GM18526 (cell line): ENCODE data around the gene AMOTL2.

Experiments
- POLR2A ChIP-seq: IDR thresholded peaks from 3 replicates; pipeline ENCODE4 v1.6.1; 2011; ENCODE audit not compliant: insufficient read length; ENCODE audit errors: extremely low read depth

The AMOTL2 gene

DNA sequence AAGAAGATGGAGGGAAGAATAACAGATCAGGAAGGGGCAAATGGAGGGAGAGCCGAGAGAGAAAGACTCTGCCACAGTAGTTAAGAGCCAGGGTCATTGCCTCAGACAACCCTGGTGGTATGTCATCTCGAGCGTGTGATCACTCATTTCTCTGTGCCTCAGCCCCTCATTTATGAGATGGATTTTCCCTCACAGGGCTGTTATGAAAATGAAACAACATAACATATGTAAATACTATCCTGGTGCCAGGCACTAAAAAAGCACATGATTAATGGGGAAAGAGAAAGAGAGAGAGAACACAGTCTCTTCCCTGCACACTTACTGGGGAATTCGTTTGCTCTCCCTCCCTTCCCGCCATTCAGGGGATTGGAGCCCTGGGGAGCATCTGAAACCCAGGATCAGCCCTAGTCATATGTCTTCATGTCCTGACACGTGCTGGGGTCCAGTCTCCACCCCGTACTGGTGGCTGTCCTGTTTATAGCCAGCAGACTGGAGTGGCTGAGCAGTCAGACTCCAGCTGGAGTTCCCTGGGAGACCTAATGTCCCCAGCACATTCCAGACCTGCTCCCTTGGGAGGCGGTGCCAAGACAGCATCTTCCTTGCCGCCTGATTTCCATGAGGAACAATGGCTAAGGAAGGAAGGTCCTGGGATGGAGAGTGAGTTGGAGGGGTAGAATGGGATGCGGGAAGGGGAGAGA is 14.7 kb upstream of the AMOTL2 start:
- no peak for TF ChIP-seq POLR2A

DNA sequence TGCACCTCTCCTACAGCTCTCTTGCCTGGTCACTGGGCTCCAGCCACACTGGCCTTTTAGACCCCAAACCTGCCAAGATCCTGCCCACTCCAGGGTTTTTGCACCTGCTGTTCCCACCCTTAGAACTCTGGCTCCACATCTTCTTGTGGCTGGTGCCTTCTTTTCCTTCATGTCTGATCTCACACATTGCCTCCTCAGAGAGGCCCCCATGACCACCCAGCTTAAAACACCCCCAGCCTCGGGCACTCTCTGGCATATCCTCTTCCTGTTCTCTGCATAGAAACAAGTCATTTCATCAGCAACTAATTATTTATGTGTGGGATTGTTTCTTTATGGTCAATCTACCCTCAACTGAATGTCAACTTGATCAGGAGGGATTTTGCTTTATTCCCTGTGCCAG is 14.0 kb upstream of the AMOTL2 start:
- no peak for TF ChIP-seq POLR2A

DNA sequence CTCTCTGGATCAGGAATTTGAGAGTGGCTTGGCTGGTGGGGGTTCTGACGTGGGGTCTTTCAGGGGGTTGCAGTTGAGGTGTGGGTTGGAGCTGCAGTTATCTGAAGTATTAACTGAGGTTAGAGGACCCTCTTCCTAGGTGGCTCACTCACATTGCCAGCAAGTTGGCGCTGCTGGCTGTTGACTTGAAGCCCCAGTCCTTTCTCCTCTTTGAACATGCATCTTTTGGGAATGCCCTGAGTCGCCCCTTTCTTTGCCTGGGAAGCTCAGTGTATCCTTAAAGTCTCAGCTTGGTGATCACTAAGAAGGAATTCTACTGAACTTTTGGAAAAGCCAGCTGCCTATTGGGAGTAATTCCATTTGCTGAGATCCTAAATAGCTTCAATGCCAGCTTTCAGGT is 13.0 kb upstream of the AMOTL2 start:
- TF ChIP-seq POLR2A, result no peak

DNA sequence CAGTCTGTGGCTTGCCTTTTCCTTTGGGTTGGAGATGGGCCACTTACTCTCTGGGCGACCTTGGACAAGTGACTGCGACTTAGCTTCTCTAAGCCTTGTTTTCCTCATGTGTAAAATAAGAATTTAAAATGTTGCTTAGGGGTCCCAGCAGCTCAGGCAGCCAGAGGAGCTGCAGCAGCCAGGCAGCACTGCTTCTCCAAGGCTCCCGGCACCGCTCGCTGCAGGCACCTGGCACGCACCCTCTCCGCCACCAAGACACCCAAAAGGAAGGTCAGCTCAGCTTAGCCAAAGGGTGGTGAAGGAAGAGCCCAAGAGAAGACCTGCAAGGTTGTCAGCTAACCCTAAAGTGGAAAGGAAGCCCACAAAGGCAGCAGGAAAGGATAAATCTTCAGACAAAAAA is 10.7 kb upstream of the AMOTL2 start:
- no peak for TF ChIP-seq POLR2A

DNA sequence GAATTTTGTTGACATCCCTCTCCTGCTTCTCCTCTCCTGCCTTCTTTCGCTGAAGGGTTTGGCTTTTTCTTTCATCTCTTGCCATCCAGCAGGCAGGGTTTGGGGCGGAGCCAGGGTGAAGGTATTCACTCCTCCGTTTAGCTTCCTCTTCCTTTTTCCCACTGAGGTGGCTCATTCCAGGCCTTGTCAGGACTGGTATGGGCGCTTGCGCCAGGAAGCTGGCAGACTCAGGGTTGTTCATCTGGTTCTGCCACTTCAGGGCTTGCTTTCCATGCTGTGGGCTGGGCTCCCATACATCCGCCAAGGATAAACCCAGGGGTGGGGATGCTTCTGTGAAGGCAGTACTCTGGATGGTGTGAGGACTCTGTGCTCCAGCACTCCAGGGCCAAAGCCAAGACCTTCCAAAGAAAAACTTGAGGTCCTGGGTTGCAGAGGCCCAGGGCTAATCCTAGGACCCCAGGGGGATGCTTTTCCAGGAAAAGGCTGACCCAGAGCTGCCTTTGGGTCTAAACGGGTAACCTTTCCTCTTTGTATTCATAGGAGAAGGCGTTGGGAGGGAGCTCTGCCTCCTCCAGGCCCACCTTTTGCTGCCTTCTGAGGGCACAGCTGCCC is 7.7 kb upstream of the AMOTL2 start:
- TF ChIP-seq POLR2A, result no peak

DNA sequence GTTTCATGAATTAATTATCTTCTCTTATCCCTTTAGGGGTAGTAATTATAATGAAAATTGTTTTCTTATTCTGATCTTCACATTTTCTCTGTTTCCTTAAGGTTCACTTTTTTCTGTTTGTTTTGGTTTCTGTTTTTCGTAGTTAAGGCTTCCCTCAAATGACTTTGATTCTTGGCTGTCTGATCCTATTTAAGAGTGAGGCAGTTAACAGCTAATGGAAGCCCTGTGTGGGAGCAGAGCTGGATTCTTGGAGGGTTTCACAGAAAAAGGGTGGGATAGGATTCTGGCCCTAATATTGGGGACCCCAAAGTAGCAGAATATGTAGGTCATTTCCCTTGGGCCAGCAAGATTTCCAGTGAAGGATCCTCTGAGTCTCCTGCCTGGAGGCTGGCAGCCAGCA is 6.8 kb upstream of the AMOTL2 start:
- no peak for TF ChIP-seq POLR2A

DNA sequence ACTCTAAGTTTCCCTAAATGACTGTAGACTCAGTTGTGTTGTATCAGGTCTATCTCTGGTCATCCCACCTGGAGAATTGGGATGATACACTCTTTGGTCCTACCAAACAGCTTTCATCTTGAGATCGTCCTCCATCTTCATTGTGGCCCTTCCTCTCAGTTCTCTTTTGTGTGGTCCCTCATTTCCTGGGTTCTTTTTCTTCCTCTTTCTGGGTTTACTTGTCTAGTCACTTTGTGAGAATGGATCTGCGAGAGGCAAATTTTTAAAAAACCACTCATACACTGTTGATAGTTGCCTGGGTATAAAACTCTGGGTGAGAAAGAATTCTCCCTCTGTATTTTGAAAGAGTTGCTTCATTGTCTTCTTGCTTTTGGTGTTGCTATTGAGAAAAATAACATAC is 6.0 kb upstream of the AMOTL2 start:
- no peak for TF ChIP-seq POLR2A

DNA sequence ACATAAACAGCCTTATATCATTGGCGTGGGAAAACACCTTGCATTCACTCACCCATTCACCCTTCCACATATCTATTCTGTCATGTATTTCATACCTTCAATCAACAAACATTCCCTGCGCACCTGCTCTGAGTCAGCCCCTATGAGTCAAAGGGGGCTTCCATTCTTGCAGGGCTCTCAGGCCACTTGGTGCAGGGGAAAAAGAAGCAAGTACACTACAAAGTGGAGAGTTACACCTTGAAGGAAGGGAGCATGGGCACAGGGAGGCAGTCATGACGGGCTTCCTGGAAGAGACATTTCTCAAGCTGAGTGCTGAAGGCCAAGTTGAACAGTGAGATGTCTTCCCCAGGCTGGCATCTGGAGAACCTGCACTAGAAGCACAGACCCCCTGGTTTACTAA is 4.6 kb upstream of the AMOTL2 start:
- TF ChIP-seq POLR2A, result no peak

DNA sequence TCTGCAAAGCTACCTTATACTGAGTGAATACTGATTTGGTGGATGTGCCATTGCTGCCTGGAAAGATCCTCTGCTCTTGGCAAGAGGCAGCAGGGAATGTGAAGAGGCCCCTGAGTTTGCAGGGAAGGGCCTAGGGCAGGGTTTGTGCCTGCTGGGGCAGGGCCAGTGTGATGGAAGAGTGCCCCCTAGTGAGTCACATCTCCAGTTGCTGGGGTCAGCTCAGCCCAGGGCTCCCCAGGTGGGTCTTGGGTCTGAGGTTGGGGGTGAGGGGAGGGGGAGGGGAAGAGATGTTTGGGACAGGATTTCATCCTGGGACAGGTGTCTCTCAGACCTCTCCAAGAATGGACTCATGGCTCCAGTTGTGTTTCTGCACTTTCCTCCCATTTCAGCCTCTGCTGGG is 4.1 kb upstream of the AMOTL2 start:
- no peak for TF ChIP-seq POLR2A

DNA sequence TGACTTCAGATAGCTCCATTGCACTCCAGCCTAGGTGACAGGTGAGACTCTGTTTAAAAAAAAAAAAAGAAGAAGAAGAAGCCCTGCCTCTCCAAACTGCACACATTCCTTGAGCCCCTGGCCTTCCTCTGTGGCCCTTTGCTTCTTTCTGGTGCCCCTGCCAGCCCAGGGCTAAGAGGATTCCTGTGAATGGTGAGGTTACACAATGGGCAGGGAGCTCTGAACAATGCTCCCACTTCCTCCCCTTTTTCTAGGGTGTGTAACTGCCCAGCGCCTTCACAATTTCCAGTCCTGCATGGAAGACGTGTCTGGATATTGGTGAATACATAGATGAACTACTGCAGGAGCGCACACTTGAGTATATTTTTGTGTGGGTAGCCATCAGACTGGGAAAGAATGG is 3.6 kb upstream of the AMOTL2 start:
- no peak for TF ChIP-seq POLR2A

DNA sequence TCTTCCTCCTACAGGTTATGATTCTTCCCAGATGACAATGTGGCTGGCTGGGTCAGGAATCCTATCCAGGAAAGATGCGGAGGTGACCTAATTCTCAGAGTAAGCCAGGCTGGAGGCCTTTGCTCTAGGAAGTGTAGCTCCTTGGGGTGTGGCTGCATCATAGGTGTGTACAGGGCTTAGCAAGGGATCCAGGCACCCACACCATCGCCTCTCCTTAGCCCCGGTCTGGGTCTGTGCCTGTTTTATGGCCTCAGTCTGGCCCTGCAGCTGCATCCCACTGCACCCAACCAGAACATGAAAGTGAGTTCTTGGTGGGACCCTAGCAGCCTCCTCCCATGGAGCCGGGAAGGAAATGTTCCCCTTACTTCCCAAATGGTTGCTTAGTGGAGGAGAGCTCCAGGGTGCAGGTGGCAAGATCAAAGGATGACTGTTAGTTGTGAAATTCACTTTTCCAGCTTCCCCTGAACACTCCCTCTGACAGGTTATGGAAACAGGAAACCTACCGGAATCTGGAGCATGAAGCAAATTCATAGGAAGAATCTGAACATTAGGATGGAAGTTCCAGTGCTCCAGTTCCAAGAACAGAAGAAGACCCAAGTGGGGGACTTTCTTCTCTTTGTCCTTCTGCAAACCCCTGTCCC is 2.7 kb upstream of the AMOTL2 start:
- TF ChIP-seq POLR2A, result no peak

DNA sequence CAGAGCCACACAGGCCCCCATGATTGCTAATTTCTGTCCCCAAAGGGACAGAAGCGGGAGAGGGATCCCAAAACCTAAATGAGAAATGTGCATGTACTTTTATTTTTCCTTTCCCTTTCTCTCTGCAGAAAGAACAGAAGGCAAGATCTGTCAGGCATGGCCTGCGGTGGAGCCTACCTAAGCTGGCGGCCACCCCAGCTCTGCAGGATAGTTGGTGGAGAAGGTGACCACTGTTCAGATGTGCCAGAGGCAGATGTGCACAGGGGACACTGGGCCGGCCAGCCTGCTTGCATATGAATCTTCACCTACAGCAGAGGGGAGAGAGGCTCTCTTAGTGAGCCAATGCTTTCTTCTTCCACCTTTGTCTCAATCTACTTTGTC is 2.1 kb upstream of the AMOTL2 start:
- no peak for TF ChIP-seq POLR2A

DNA sequence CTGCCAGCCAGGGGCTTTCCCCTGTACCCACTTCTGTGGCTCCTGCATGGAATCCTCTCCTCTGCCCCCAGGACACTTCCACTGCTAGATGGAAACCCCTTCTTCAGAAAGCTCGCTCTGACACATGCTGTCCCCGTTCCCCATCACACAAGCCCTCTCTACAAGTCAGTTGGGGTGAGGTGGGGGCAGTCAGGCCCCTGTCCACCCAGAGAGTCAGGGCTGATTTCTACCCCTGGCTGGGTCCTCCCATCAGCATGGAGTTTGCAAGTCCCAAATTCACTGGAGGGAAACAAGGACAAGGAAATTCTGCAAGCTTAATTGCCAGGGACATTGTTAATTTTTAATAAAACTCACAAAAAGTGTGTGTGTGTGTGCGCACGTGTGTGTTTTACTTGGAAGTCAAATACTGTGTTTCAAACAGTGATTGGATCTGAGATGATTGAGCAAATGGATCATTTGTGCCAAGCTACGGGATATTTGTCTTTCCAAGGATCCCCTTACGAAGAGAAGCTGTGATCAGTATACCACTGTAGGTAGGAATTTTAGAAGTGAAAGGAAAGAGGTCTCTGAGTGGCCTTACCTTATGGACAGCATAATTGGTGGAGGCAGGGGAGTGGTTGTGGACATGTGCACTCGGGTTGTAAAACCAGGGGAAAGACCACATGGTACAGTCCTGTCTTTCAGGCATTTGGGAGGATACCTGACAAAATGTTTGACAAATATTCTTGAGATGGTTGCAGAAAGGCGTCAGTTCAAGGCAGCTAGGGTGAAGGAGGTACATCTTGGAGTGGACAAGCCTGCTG is 1.5 kb upstream of the AMOTL2 start:
- TF ChIP-seq POLR2A, result no peak

DNA sequence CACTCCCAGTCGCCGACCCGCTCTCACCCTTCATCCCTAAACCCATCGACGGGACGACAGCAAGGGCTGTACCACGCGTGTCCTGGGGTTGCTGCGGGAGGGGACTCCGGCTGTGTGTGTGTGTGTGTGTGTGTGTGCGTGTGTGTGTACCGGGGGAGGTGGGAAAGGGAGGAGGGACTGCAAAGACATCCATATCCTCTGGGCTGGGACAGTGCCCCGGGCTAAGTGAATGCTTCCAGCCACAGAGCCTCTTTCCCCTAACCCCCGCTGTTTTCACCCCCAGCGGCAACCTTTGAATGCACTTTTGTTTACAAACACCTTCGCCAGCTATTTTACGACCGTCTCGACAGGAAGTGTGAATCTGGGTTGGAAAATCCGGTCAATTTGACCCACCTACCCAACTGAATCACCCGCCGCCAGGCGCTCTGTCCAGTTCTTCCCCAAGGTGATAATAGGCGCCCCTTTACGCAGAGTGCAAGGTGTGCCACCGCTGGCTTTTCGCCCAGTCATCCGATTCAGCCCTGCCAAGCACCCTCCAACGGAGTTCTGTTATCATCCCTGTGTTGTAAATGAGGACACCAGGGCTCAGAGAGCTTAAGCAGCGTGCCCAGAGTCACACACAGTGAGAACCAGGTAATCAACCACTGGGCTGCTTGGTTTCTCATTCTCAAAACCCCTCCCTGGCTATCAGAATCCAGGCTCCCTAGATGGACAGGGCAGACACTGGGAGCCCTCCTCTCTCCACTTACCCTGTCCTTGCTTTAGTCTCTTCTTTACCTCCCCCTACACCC is 739 bp upstream of the AMOTL2 start:
- TF ChIP-seq POLR2A, result no peak
